IMR-90 (cell line): Measurements from ENCODE around the gene CD177. TPM values are rescaled to one million over a fixed set of nuclear protein-coding genes. Genes with fewer than 3 reads are reported as not detected.

Experiments
- ATAC-seq: fragments of 200-7000 bp; cut with Tn5 transposase; 2 replicates; pipeline ENCODE4 v1.9.1; 2020; ENCODE audit warnings: low read depth, mild to moderate bottlenecking, moderate library complexity
- BruUV-seq: library from RNA; stranded (reverse); fragments of 400-500 nt; replicated peaks from 2 replicates; lab custom pipeline; 2021; lab: Mats Ljungman, UMichigan
- CTCF ChIA-PET: fragments of 300-600 bp; formaldehyde crosslinking; extraction: SDS; loops from one replicate; lab custom pipeline; 2021; ENCODE audit warnings: antibody characterized with exemption; lab: Yijun Ruan, JAX
- POLR2A ChIA-PET: fragments of 300-600 bp; sonication (Branson Sonifier 250); formaldehyde crosslinking; loops from one replicate; lab custom pipeline; 2022; ENCODE audit warnings: antibody characterized with exemption; ENCODE audit not compliant: unreplicated experiment; lab: Charles Lee
- DNase-seq: peaks from one replicate; pipeline ENCODE4 v3.0.0; 2013
- H2AFZ ChIP-seq: replicated peaks from 2 replicates; pipeline ENCODE3; 2013; ENCODE audit warnings: low read length, mild to moderate bottlenecking; ENCODE audit not compliant: poor library complexity
- H2AK5ac ChIP-seq: 2 replicates; pipeline ENCODE4 v1.6.1; 2013; ENCODE audit warnings: low read depth, low read length, inconsistent platforms
- H2AK9ac ChIP-seq: replicated peaks from 2 replicates; pipeline ENCODE3; 2013; ENCODE audit warnings: mild to moderate bottlenecking, low read depth, low read length, moderate library complexity; ENCODE audit not compliant: poor library complexity
- H2BK120ac ChIP-seq: 2 replicates; pipeline ENCODE4 v1.6.1; 2013; ENCODE audit warnings: low read depth, low read length, inconsistent platforms
- H2BK15ac ChIP-seq: 3 replicates; pipeline ENCODE4 v1.6.1; 2013; ENCODE audit warnings: low read depth, low read length, inconsistent platforms
- H2BK20ac ChIP-seq: 2 replicates; pipeline ENCODE4 v1.6.1; 2013; ENCODE audit warnings: low read depth, mild to moderate bottlenecking, inconsistent platforms, low read length, moderate library complexity
- H2BK5ac ChIP-seq: 2 replicates; pipeline ENCODE4 v1.6.1; 2013; ENCODE audit warnings: mild to moderate bottlenecking, low read depth, low read length, inconsistent platforms; ENCODE audit not compliant: poor library complexity, severe bottlenecking
- H3K14ac ChIP-seq: replicated peaks from 2 replicates; pipeline ENCODE4 v1.6.1; 2013; ENCODE audit warnings: low read depth, low read length, inconsistent platforms
- H3K18ac ChIP-seq: 2 replicates; pipeline ENCODE4 v1.6.1; 2013; ENCODE audit warnings: low read depth, low read length, control low read depth
- H3K23ac ChIP-seq: 2 replicates; pipeline ENCODE4 v1.6.1; 2013; ENCODE audit warnings: low read depth, low read length, inconsistent platforms
- H3K27ac ChIP-seq: 2 replicates; pipeline ENCODE4 v1.5.1; 2013; ENCODE audit warnings: mild to moderate bottlenecking, control low read depth, low read length; ENCODE audit not compliant: insufficient read depth
- H3K27me3 ChIP-seq: 2 replicates; pipeline ENCODE4 v1.6.1; 2013; ENCODE audit warnings: low read length; ENCODE audit not compliant: control insufficient read depth, insufficient read depth
- H3K36me3 ChIP-seq: 2 replicates; pipeline ENCODE4 v1.6.1; 2013; ENCODE audit warnings: low read length, mixed read lengths; ENCODE audit not compliant: control insufficient read depth, insufficient read depth
- H3K4ac ChIP-seq: 2 replicates; pipeline ENCODE4 v1.6.1; 2013; ENCODE audit warnings: low read depth, low read length, inconsistent platforms
- H3K4me1 ChIP-seq: 2 replicates; pipeline ENCODE4 v1.6.1; 2013; ENCODE audit warnings: low read length, mixed read lengths; ENCODE audit not compliant: control insufficient read depth, insufficient read depth
- H3K4me2 ChIP-seq: 2 replicates; pipeline ENCODE4 v1.6.1; 2013; ENCODE audit warnings: low read depth, mild to moderate bottlenecking, control low read depth, low read length, moderate library complexity
- H3K4me3 ChIP-seq: 2 replicates; pipeline ENCODE4 v1.5.1; 2013; ENCODE audit warnings: low read depth, mild to moderate bottlenecking, control low read depth, low read length, moderate library complexity; ENCODE audit not compliant: insufficient read depth
- H3K56ac ChIP-seq: 2 replicates; pipeline ENCODE4 v1.6.1; 2013; ENCODE audit warnings: low read length, inconsistent platforms; ENCODE audit not compliant: insufficient read depth; ENCODE audit errors: extremely low read depth
- H3K79me1 ChIP-seq, 2 experiments: 2 replicates each; pipeline ENCODE4 v1.6.1; 2013; ENCODE audit warnings: low read length in 2 of 2, inconsistent platforms in 1 of 2, low read depth in 1 of 2
- H3K9ac ChIP-seq: 2 replicates; pipeline ENCODE4 v1.6.1; 2013; ENCODE audit warnings: low read depth, low read length, control low read depth
- H3K9me1 ChIP-seq: 2 replicates; pipeline ENCODE4 v1.6.1; 2013; ENCODE audit warnings: low read length, inconsistent platforms; ENCODE audit not compliant: insufficient read depth
- H3K9me3 ChIP-seq: 2 replicates; pipeline ENCODE4 v1.6.1; 2013; ENCODE audit warnings: low read length; ENCODE audit not compliant: control insufficient read depth, insufficient read depth
- H4K20me1 ChIP-seq: 2 replicates; pipeline ENCODE4 v1.6.1; 2013; ENCODE audit warnings: low read length, inconsistent platforms; ENCODE audit not compliant: insufficient read depth
- H4K5ac ChIP-seq: 2 replicates; pipeline ENCODE4 v1.6.1; 2013; ENCODE audit warnings: mild to moderate bottlenecking, low read depth, low read length, control low read depth
- H4K8ac ChIP-seq, 2 experiments: 2 replicates each; pipeline ENCODE4 v1.6.1; 2013; ENCODE audit warnings: low read depth in 2 of 2, low read length in 2 of 2, control low read depth in 1 of 2, inconsistent platforms in 1 of 2
- H4K91ac ChIP-seq: 2 replicates; pipeline ENCODE4 v1.6.1; 2013; ENCODE audit warnings: low read depth, low read length, inconsistent platforms; ENCODE audit not compliant: insufficient read depth
- BHLHE40 ChIP-seq: fragments of 150-350 bp; IDR thresholded peaks from 2 replicates; pipeline ENCODE4 v1.6.1; 2016; ENCODE audit warnings: mild to moderate bottlenecking, low read depth, low read length
- CEBPB ChIP-seq: IDR thresholded peaks from 2 replicates; pipeline ENCODE4 v1.6.1; 2012; ENCODE audit warnings: low read depth, low read length, improper control_type of control experiment
- CHD1 ChIP-seq: IDR thresholded peaks from 2 replicates; pipeline ENCODE4 v1.6.1; 2012; ENCODE audit warnings: low read depth, low read length, improper control_type of control experiment
- FOS ChIP-seq: fragments of 150-350 bp; IDR thresholded peaks from 2 replicates; pipeline ENCODE4 v1.6.1; 2016; ENCODE audit warnings: low read depth, low read length
- MXI1 ChIP-seq: IDR thresholded peaks from 2 replicates; pipeline ENCODE4 v1.6.1; 2012; ENCODE audit warnings: low read depth, mild to moderate bottlenecking, low read length, moderate library complexity, borderline replicate concordance
- NFE2L2 ChIP-seq: fragments of 150-350 bp; IDR thresholded peaks from 2 replicates; pipeline ENCODE4 v1.6.1; 2016; ENCODE audit warnings: low read depth, mild to moderate bottlenecking, low read length
- POLR2A ChIP-seq: IDR thresholded peaks from 2 replicates; pipeline ENCODE4 v1.6.1; 2012; ENCODE audit warnings: mild to moderate bottlenecking, low read depth, low read length
- RAD21 ChIP-seq: IDR thresholded peaks from 2 replicates; pipeline ENCODE4 v1.6.1; 2012; ENCODE audit warnings: low read length, improper control_type of control experiment
- RCOR1 ChIP-seq: IDR thresholded peaks from 2 replicates; pipeline ENCODE4 v1.6.1; 2012; ENCODE audit warnings: mild to moderate bottlenecking, low read length, improper control_type of control experiment; ENCODE audit not compliant: insufficient replicate concordance
- RFX5 ChIP-seq: IDR thresholded peaks from 2 replicates; pipeline ENCODE4 v1.8.0; 2012; ENCODE audit warnings: low read depth, mild to moderate bottlenecking, low read length, moderate library complexity
- SMC3 ChIP-seq: fragments of 150-350 bp; IDR thresholded peaks from 2 replicates; pipeline ENCODE4 v1.6.1; 2016; ENCODE audit warnings: low read depth, mild to moderate bottlenecking, antibody characterized with exemption, low read length, moderate library complexity
- WGBS, 2 experiments: methylation state at CpG; one replicate each; pipeline versions ENCODE4 v1.1.5 to v1.1.7; 2013; ENCODE audit warnings: missing lambda C conversion rate in 2 of 2; ENCODE audit not compliant: insufficient read length in 1 of 2; ENCODE audit errors: extremely low coverage in 2 of 2; 5-methylcytosine and 5-hydroxymethylcytosine counted together
- dilution Hi-C: fragments of 300-500 bp; cut with HindIII; formaldehyde crosslinking; loops from one replicate; pipeline ENCODE4 v1.14.3; 2018; ENCODE audit warnings: low sequenced_read_pairs; ENCODE audit not compliant: unreplicated experiment
- in situ Hi-C: fragments of 300-500 bp; cut with MboI; formaldehyde crosslinking; loops from 3 replicates; pipeline ENCODE4 v1.14.3; 2019; ENCODE audit warnings: low sequenced_read_pairs, inconsistent platforms, mixed read lengths
- intact Hi-C: fragments of 100-400 bp; cut with micrococcal nuclease; formaldehyde crosslinking; loops from 2 replicates; pipeline ENCODE4 v1.10.0; 2022
- polyA plus RNA-seq, 3 experiments: library from polyadenylated mRNA; depleted of rRNA; stranded (reverse); fragments of >200 nt; gene quantifications; 2 replicates each; pipeline ENCODE4 v1.2.3, GENCODE V29; 2012; ENCODE audit warnings: low replicate concordance in 1 of 3
- total RNA-seq: library from RNA; depleted of rRNA; stranded (reverse); fragments of >200 nt; gene quantifications from 2 replicates; pipeline ENCODE4 v1.2.3, GENCODE V29; 2012
- TF ChIP-seq, protein P1 (sequence below): conservative IDR thresholded peaks from 2 replicates; pipeline ENCODE4 v1.5.1; 2012; ENCODE audit warnings: mild to moderate bottlenecking, low read depth, low read length, improper control_type of control experiment
- TF ChIP-seq, protein P2 (sequence below): fragments of 150-350 bp; IDR thresholded peaks from 2 replicates; pipeline ENCODE4 v1.6.1; 2017; ENCODE audit warnings: mild to moderate bottlenecking, antibody characterized with exemption, low read length, low read depth

CD177 gene
- total and polyA plus RNA-seq, 2 of the 4 experiments (the other 2 are of a cell fraction), result 0.14 TPM; not detected in 1

DNA sequence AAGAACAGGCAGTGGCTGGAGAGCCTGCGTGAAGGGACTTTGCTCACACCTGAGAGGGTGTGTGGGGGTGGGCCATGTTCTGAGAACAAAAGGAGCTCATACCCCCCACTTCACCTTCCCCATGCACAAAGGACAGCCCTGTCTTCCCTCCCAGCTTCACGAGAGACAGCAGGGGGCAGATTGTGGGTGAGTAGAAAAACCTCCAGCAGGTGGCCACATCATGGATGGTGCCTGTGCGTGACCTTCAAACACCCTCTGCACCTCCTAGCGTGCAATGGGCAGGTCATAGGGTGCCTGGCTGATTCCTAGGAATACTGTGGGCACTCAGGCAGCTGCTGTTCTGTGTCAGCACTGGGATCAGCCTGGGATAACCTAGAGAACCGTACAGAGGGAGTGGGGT, 47.8 kb upstream of the CD177 start:
- Histone ChIP-seq H4K91ac (no peak overlapping the region), H3K56ac (no peak overlapping the region), H2AFZ (no peak overlapping the region), H3K4me2 (no peak overlapping the region), H3K9ac (no peak overlapping the region), H3K23ac (no peak overlapping the region), H3K4me1 (no peaks in the 10 kb centered on the region), H3K9me1 (no peaks in the 10 kb centered on the region), H3K4me3 (no peak overlapping the region), H3K9me3 (peaks cover 13% of the 10 kb centered on the region), H4K20me1 (no peaks in the 10 kb centered on the region), H3K27ac (no peak overlapping the region), H4K8ac (no peak overlapping the region), H3K27me3 (peaks cover 55% of the 10 kb centered on the region), H3K18ac (no peak overlapping the region), H4K5ac (no peak overlapping the region), H3K36me3 (no peaks in the 10 kb centered on the region), H2BK20ac (no peak overlapping the region), H3K79me1 (no peaks in the 10 kb centered on the region), H3K4ac (no peak overlapping the region), H2AK9ac (no peak overlapping the region), H2BK5ac (no peak overlapping the region), H2AK5ac (no peak overlapping the region), H3K14ac (no peak overlapping the region), H2BK120ac (no peak overlapping the region), H2BK15ac (no peak overlapping the region)
- ChIA-PET CTCF (no interaction called here), POLR2A (no interaction called here)
- DNase-seq, result no peak
- no peak for ATAC-seq
- dilution Hi-C loops (no loop called here), intact Hi-C loops (no loop called here), in situ Hi-C loops (no loop called here)
- TF ChIP-seq FOS (no peak), BHLHE40 (no peak), CHD1 (no peak), SMC3 (no peak), MXI1 (no peak), POLR2A (no peak), CEBPB (no peak), RCOR1 (no peak), RFX5 (no peak), RAD21 (no peak), NFE2L2 (no peak)
- TF ChIP-seq, protein P1, sequence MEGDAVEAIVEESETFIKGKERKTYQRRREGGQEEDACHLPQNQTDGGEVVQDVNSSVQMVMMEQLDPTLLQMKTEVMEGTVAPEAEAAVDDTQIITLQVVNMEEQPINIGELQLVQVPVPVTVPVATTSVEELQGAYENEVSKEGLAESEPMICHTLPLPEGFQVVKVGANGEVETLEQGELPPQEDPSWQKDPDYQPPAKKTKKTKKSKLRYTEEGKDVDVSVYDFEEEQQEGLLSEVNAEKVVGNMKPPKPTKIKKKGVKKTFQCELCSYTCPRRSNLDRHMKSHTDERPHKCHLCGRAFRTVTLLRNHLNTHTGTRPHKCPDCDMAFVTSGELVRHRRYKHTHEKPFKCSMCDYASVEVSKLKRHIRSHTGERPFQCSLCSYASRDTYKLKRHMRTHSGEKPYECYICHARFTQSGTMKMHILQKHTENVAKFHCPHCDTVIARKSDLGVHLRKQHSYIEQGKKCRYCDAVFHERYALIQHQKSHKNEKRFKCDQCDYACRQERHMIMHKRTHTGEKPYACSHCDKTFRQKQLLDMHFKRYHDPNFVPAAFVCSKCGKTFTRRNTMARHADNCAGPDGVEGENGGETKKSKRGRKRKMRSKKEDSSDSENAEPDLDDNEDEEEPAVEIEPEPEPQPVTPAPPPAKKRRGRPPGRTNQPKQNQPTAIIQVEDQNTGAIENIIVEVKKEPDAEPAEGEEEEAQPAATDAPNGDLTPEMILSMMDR, result no peak
- TF ChIP-seq, protein P2, sequence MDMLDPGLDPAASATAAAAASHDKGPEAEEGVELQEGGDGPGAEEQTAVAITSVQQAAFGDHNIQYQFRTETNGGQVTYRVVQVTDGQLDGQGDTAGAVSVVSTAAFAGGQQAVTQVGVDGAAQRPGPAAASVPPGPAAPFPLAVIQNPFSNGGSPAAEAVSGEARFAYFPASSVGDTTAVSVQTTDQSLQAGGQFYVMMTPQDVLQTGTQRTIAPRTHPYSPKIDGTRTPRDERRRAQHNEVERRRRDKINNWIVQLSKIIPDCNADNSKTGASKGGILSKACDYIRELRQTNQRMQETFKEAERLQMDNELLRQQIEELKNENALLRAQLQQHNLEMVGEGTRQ, result no peak
- no TSS peak for BruUV-seq
- 43% methylated on average over 1 of the region's 5 CpGs; no CpG with 5 or more reads in 1 of the 2 experiments for WGBS, 2 experiments
